B cell (primary cell): ENCODE results near the gene FLAD1. TPM values are rescaled to one million over a fixed set of nuclear protein-coding genes. Genes with fewer than 3 reads are reported as not detected.
A peak's percentile ranks its signal among the peaks of the same experiment; 100 is the strongest.

Source experiments
- ATAC-seq: fragments of 200-7000 bp; cut with Tn5 transposase; one replicate; pipeline ENCODE4 v1.10.0; 2021; ENCODE audit warnings: low read depth, mild to moderate bottlenecking, moderate number of reproducible peaks, moderate library complexity
- CTCF ChIA-PET: fragments of 350-600 bp; sonication (Branson Sonifier 250); formaldehyde crosslinking; loops from one replicate; lab custom pipeline; 2021; ENCODE audit warnings: antibody characterized with exemption, inconsistent platforms; lab: Charles Lee
- POLR2A ChIA-PET: fragments of 350-600 bp; sonication (Branson Sonifier 250); formaldehyde crosslinking; loops from one replicate; lab custom pipeline; 2021; ENCODE audit warnings: antibody characterized with exemption; lab: Charles Lee
- DNase-seq: peaks from one replicate; pipeline ENCODE4 v3.0.0; 2013
- H2AFZ ChIP-seq: 2 replicates; pipeline ENCODE4 v1.6.1; 2012; ENCODE audit warnings: mild to moderate bottlenecking, low read depth, low read length; ENCODE audit not compliant: insufficient read depth, poor library complexity, severe bottlenecking
- H3K27ac ChIP-seq, 2 donors: 1 replicate in 1 of 2; 2 replicates in 1 of 2; pipeline ENCODE4 v1.5.1; 2012 to 2013; ENCODE audit warnings: low read length in 2 of 2, mild to moderate bottlenecking in 2 of 2, moderate library complexity in 1 of 2
- H3K27me3 ChIP-seq, 4 experiments: fragments of 200-600 bp in 1 of 4; sonication (generic) in 1 of 4; replicated peaks in 1 of 4; 1 replicate in 2 of 4; 2 replicates in 2 of 4; pipeline versions ENCODE4 v1.6.1 to v1.7.0; 2013 to 2016; ENCODE audit warnings: low read length in 3 of 4, mild to moderate bottlenecking in 2 of 4, mixed read lengths in 1 of 4, moderate library complexity in 1 of 4; ENCODE audit not compliant: insufficient read depth in 4 of 4, control insufficient read depth in 3 of 4; ENCODE audit errors: control extremely low read depth in 1 of 4
- H3K36me3 ChIP-seq, 2 experiments: replicated peaks in 1 of 2; 1 replicate in 1 of 2; 2 replicates in 1 of 2; pipeline versions ENCODE4 v1.6.1 to v1.7.1; 2013; ENCODE audit warnings: low read length in 1 of 2; ENCODE audit not compliant: insufficient read depth in 2 of 2, control insufficient read depth in 1 of 2; ENCODE audit errors: control extremely low read depth in 1 of 2, extremely low read depth in 1 of 2
- H3K4me1 ChIP-seq, 2 donors: fragments of 200-600 bp in 1 of 2; sonication (generic) in 1 of 2; 1 replicate in 1 of 2; 2 replicates in 1 of 2; pipeline versions ENCODE4 v1.5.1 to v1.6.1; 2013 to 2017; ENCODE audit warnings: low read length in 2 of 2; ENCODE audit not compliant: control insufficient read depth in 2 of 2, insufficient read depth in 2 of 2
- H3K4me2 ChIP-seq: replicated peaks from 2 replicates; pipeline ENCODE3; 2012; ENCODE audit warnings: mild to moderate bottlenecking, low read depth, low read length; ENCODE audit not compliant: poor library complexity, severe bottlenecking
- H3K4me3 ChIP-seq, 5 experiments: fragments of 200-600 bp in 1 of 5; sonication (generic) in 1 of 5; 1 replicate in 3 of 5; 2 replicates in 2 of 5; pipeline versions ENCODE4 v1.5.1 to v1.7.0; 2011 to 2016; ENCODE audit warnings: low read length in 4 of 5, mild to moderate bottlenecking in 4 of 5, low read depth in 2 of 5, control low read depth in 1 of 5, moderate library complexity in 1 of 5; ENCODE audit not compliant: insufficient read depth in 1 of 5; ENCODE audit errors: control extremely low read depth in 1 of 5, extremely low read depth in 1 of 5
- H3K79me2 ChIP-seq: fragments of 200-600 bp; sonication (generic); one replicate; pipeline ENCODE4 v1.6.0; 2016; ENCODE audit warnings: low read length; ENCODE audit not compliant: control insufficient read depth, insufficient read depth
- H3K9ac ChIP-seq: fragments of 200-600 bp; sonication (generic); 2 replicates; pipeline ENCODE4 v1.6.1; 2017; ENCODE audit warnings: mild to moderate bottlenecking, low read length, moderate library complexity
- H3K9me3 ChIP-seq, 3 donors: one replicate each; pipeline versions ENCODE4 v1.6.1 to v1.7.1; 2013; ENCODE audit warnings: low read length in 2 of 3; ENCODE audit not compliant: control insufficient read depth in 2 of 3, insufficient read depth in 1 of 3; ENCODE audit errors: control extremely low read depth in 1 of 3
- H4K20me1 ChIP-seq: 2 replicates; pipeline ENCODE4 v1.6.0; 2012; ENCODE audit warnings: mild to moderate bottlenecking, low read length; ENCODE audit not compliant: insufficient read depth, control insufficient read depth, poor library complexity, severe bottlenecking
- H3K27ac Mint-ChIP-seq: one replicate; pipeline ENCODE4 v1.8.0; 2021; ENCODE audit warnings: mixed read lengths
- H3K27me3 Mint-ChIP-seq: one replicate; pipeline ENCODE4 v1.8.0; 2021; ENCODE audit warnings: mixed read lengths
- H3K4me1 Mint-ChIP-seq: one replicate; pipeline ENCODE4 v1.8.0; 2021; ENCODE audit warnings: mixed read lengths
- H3K4me3 Mint-ChIP-seq: one replicate; pipeline ENCODE4 v1.8.0; 2021; ENCODE audit warnings: mixed read lengths
- H3K9me3 Mint-ChIP-seq: one replicate; pipeline ENCODE4 v1.8.0; 2022; ENCODE audit warnings: mixed read lengths; ENCODE audit not compliant: insufficient read depth
- EZH2 ChIP-seq: IDR thresholded peaks from 2 replicates; pipeline ENCODE4 v1.6.1; 2012; ENCODE audit warnings: borderline replicate concordance, low read depth, mild to moderate bottlenecking, moderate library complexity, low read length; ENCODE audit not compliant: insufficient read depth, poor library complexity, severe bottlenecking
- WGBS: methylation state at CpG from one replicate; pipeline ENCODE4 v1.1.5; 2013; ENCODE audit warnings: missing lambda C conversion rate; ENCODE audit not compliant: insufficient coverage; 5-methylcytosine and 5-hydroxymethylcytosine counted together
- intact Hi-C: fragments of 100-400 bp; cut with micrococcal nuclease; formaldehyde crosslinking; loops from one replicate; pipeline ENCODE4 v1.10.0; 2022
- polyA plus RNA-seq: library from polyadenylated mRNA; depleted of rRNA; stranded (reverse); fragments of >200 nt; gene quantifications from 2 replicates; pipeline ENCODE4 v1.2.3, GENCODE V29; 2012
- total RNA-seq, 2 donors: library from RNA; stranded (reverse); fragments of 120-200 nt in 1 of 2; gene quantifications; 1 replicate in 1 of 2; 2 replicates in 1 of 2; pipeline versions ENCODE4 v1.2.3 to v1.2.4, GENCODE V29; 2013 to 2022
- TF ChIP-seq, protein P1 (sequence below): fragments of 200-600 bp; IDR thresholded peaks from one replicate; pipeline ENCODE4 v1.8.0; 2022; ENCODE audit warnings: antibody characterized with exemption, mild to moderate bottlenecking

FLAD1 gene
- total and polyA plus RNA-seq, 2 donors (not counting 1 experiment from before 2014, with no cell fraction given), result 51.4 to 83.0 TPM

GRCh38 chr1:155015527-155016230 lies 32.5 kb downstream of the FLAD1 start:
- Histone ChIP-seq H3K27ac (peak overlapping the region; percentile 88 to 89), H3K4me2 (peak overlapping the region; percentile 92), H3K27me3 (no peaks in the 10 kb centered on the region), H2AFZ (no peak overlapping the region), H3K79me2 (no peaks in the 10 kb centered on the region), H3K9ac (no peak overlapping the region), H3K36me3 (peaks cover 0 to 24% of the 10 kb centered on the region in 2 experiments), H3K4me1 (peaks cover 70 to 84% of the 10 kb centered on the region in 2 donors), H4K20me1 (peaks cover 12% of the 10 kb centered on the region), H3K9me3 (peaks cover 0 to 2% (median 0%) of the 10 kb centered on the region in 3 donors), H3K4me3 (no peak overlapping the region)
- POLR2A ChIA-PET, result interaction anchor here (0.6 to 6.0 kb wide), 5 partner anchors 8 to 60 kb away, joined by 3 to 74 read pairs (median 17); partner anchors contain the start of genes CKS1B, PBXIP1 and ZBTB7B
- no peaks in the 10 kb centered on the region for H3K27me3 Mint-ChIP-seq
- intact Hi-C loops, result loop anchor here (2.0 kb wide), 1 partner anchor 33 kb away; the partner anchor contains the start of gene FLAD1
- no peaks in the 10 kb centered on the region for H3K9me3 Mint-ChIP-seq
- DNase-seq (no peak), ATAC-seq (no peak)
- CTCF ChIA-PET, result interaction anchor here (0.7 to 17.4 kb wide), 16 partner anchors 16 to 456 kb away, joined by 3 to 295 read pairs (median 22); partner anchors contain the start of genes ADAM15, CKS1B, FLAD1 and LENEP
- H3K4me3 Mint-ChIP-seq, result peak overlapping the region; percentile 84
- WGBS, result 82% methylated on average over 13 of the region's 16 CpGs
- peak overlapping the region; percentile 93 for H3K27ac Mint-ChIP-seq
- peaks cover 79% of the 10 kb centered on the region for H3K4me1 Mint-ChIP-seq
- TF ChIP-seq, protein P1, sequence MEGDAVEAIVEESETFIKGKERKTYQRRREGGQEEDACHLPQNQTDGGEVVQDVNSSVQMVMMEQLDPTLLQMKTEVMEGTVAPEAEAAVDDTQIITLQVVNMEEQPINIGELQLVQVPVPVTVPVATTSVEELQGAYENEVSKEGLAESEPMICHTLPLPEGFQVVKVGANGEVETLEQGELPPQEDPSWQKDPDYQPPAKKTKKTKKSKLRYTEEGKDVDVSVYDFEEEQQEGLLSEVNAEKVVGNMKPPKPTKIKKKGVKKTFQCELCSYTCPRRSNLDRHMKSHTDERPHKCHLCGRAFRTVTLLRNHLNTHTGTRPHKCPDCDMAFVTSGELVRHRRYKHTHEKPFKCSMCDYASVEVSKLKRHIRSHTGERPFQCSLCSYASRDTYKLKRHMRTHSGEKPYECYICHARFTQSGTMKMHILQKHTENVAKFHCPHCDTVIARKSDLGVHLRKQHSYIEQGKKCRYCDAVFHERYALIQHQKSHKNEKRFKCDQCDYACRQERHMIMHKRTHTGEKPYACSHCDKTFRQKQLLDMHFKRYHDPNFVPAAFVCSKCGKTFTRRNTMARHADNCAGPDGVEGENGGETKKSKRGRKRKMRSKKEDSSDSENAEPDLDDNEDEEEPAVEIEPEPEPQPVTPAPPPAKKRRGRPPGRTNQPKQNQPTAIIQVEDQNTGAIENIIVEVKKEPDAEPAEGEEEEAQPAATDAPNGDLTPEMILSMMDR, result no peak
- TF ChIP-seq EZH2, result no peak
